T-helper 2 cell (primary cell): ENCODE measurements around the gene L1TD1.
"Not testable (repeated sequence)": the region's sequence is repeated elsewhere in the genome, so short reads cannot be mapped to it uniquely, and the experiment has no call there.

Experiments used
- DNase-seq, 5 experiments: peaks; one replicate each; pipeline versions ENCODE4 v3.0.0 to v3.0.0-alpha.2; 2012 to 2022
- total RNA-seq, 2 donors: gene quantifications; one replicate each; lab custom pipeline; 2026; lab: John Stamatoyannopoulos, UW

The L1TD1 gene
- total RNA-seq = 0 to 0.13 reads per million in 2 donors

- DNase-seq = no peak
Measured at GRCh38 chr1:62194651-62195544, at the start of gene L1TD1. Gene L1TD1 (plus strand): TSS chr1:62194849. CDS start chr1:62206629, 11,780 bp downstream.

- DNase-seq = peak in 1 of 5 experiments; percentile 19
Measured at GRCh38 chr1:62159940-62160348, 34.7 kb upstream of the L1TD1 start.

GRCh38 chr1:62161711-62162110, 32.9 kb upstream of the L1TD1 start:
- DNase-seq = no peak

GRCh38 chr1:62170380-62170779, 24.3 kb upstream of the L1TD1 start:
- not testable (repeated sequence) for DNase-seq

- DNase-seq = peak in 1 of 5 experiments; percentile 48
Measured at GRCh38 chr1:62175568-62176179, 19.0 kb upstream of the L1TD1 start.

GRCh38 chr1:62176597-62177312, 17.9 kb upstream of the L1TD1 start:
- DNase-seq = no peak

GRCh38 chr1:62177621-62178020, 17.0 kb upstream of the L1TD1 start:
- no peak for DNase-seq

GRCh38 chr1:62178372-62178771, 16.3 kb upstream of the L1TD1 start:
- DNase-seq = no peak

GRCh38 chr1:62180054-62180453, 14.6 kb upstream of the L1TD1 start:
- not testable (repeated sequence) for DNase-seq

- no peak for DNase-seq
Measured at GRCh38 chr1:62180639-62181038, 14.0 kb upstream of the L1TD1 start.

- no peak for DNase-seq
Measured at GRCh38 chr1:62181532-62181931, 13.1 kb upstream of the L1TD1 start.

- DNase-seq = not testable (repeated sequence)
Measured at GRCh38 chr1:62182157-62182556, 12.5 kb upstream of the L1TD1 start.

- not testable (repeated sequence) for DNase-seq
Measured at GRCh38 chr1:62183164-62184020, 11.3 kb upstream of the L1TD1 start.

GRCh38 chr1:62184336-62184735, 10.3 kb upstream of the L1TD1 start:
- no peak for DNase-seq

- DNase-seq = not testable (repeated sequence)
Measured at GRCh38 chr1:62185233-62185632, 9.4 kb upstream of the L1TD1 start.

GRCh38 chr1:62185677-62186076, 9.0 kb upstream of the L1TD1 start:
- DNase-seq = no peak

- no peak for DNase-seq
Measured at GRCh38 chr1:62187548-62187947, 7.1 kb upstream of the L1TD1 start.

- no peak for DNase-seq
Measured at GRCh38 chr1:62188111-62188510, 6.5 kb upstream of the L1TD1 start.

GRCh38 chr1:62196086-62196690, 1.5 kb downstream of the L1TD1 start:
- no peak for DNase-seq

- DNase-seq = no peak
Measured at GRCh38 chr1:62198069-62198780, 3.6 kb downstream of the L1TD1 start.

- no peak for DNase-seq
Measured at GRCh38 chr1:62198781-62199125, 4.1 kb downstream of the L1TD1 start.
